GM23338 (cell line): ENCODE data around the gene TNFRSF1A. TPM values are rescaled to one million over a fixed set of nuclear protein-coding genes. Genes with fewer than 3 reads are reported as not detected.

Experiments used
- ATAC-seq: fragments of 200-7000 bp; cut with Tn5 transposase; 3 replicates; pipeline ENCODE4 v1.9.1; 2020
- DNase-seq: peaks from one replicate; pipeline ENCODE4 v3.0.0-alpha.2; 2015; ENCODE audit warnings: low spot score
- H2AFZ ChIP-seq: fragments of 200-600 bp; sonication (generic); 2 replicates; pipeline ENCODE4 v1.8.0; 2016; ENCODE audit warnings: antibody characterized with exemption, mild to moderate bottlenecking, moderate library complexity
- H3F3A ChIP-seq: fragments of 200-600 bp; sonication (generic); replicated peaks from 2 replicates; pipeline ENCODE4 v1.8.0; 2017; ENCODE audit warnings: antibody characterized with exemption, mixed run types, low read depth
- H3K27ac ChIP-seq: fragments of 200-600 bp; sonication (generic); 2 replicates; pipeline ENCODE4 v1.6.1; 2016; ENCODE audit warnings: low read depth
- H3K27me3 ChIP-seq: fragments of 200-600 bp; sonication (generic); 2 replicates; pipeline ENCODE4 v1.8.0; 2016; ENCODE audit warnings: mild to moderate bottlenecking, mixed run types, moderate library complexity; ENCODE audit not compliant: insufficient read depth
- H3K36me3 ChIP-seq: fragments of 200-600 bp; sonication (generic); 2 replicates; pipeline ENCODE4 v1.8.0; 2016; ENCODE audit warnings: mild to moderate bottlenecking; ENCODE audit not compliant: insufficient read depth
- H3K4me1 ChIP-seq: fragments of 200-600 bp; sonication (generic); 2 replicates; pipeline ENCODE4 v1.8.0; 2016; ENCODE audit warnings: mild to moderate bottlenecking, moderate library complexity; ENCODE audit not compliant: insufficient read depth
- H3K4me2 ChIP-seq: fragments of 200-600 bp; sonication (generic); 2 replicates; pipeline ENCODE4 v1.7.1; 2017; ENCODE audit warnings: mixed run types
- H3K4me3 ChIP-seq: fragments of 200-600 bp; sonication (generic); 2 replicates; pipeline ENCODE4 v1.6.1; 2016; ENCODE audit warnings: mixed run types
- H3K79me2 ChIP-seq: fragments of 200-600 bp; sonication (generic); replicated peaks from 2 replicates; pipeline ENCODE4 v1.8.0; 2017; ENCODE audit warnings: mild to moderate bottlenecking; ENCODE audit not compliant: insufficient read depth
- H3K9me2 ChIP-seq: fragments of 200-600 bp; sonication (generic); 2 replicates; pipeline ENCODE4 v1.8.0; 2017; ENCODE audit not compliant: insufficient read depth
- H4K20me1 ChIP-seq: fragments of 200-600 bp; sonication (generic); replicated peaks from 2 replicates; pipeline ENCODE4 v1.8.0; 2017; ENCODE audit warnings: mild to moderate bottlenecking; ENCODE audit not compliant: insufficient read depth
- H3K27ac Mint-ChIP-seq: 2 replicates; pipeline ENCODE4 v1.8.0; 2020; ENCODE audit warnings: inconsistent platforms, mild to moderate bottlenecking, moderate library complexity, mixed read lengths
- H3K27me3 Mint-ChIP-seq: 3 replicates; pipeline ENCODE4 v1.8.0; 2022; ENCODE audit warnings: low read depth, mild to moderate bottlenecking, moderate library complexity, mixed read lengths, inconsistent platforms; ENCODE audit not compliant: insufficient read depth, poor library complexity
- H3K36me3 Mint-ChIP-seq: 3 replicates; pipeline ENCODE4 v1.8.0; 2021; ENCODE audit warnings: low read depth, mild to moderate bottlenecking, inconsistent platforms, moderate library complexity, mixed read lengths
- H3K4me1 Mint-ChIP-seq: 3 replicates; pipeline ENCODE4 v1.8.0; 2020; ENCODE audit warnings: mild to moderate bottlenecking, inconsistent platforms, mixed read lengths
- H3K4me3 Mint-ChIP-seq: 3 replicates; pipeline ENCODE4 v1.8.0; 2021; ENCODE audit warnings: moderate library complexity, mild to moderate bottlenecking, inconsistent platforms, mixed read lengths
- H3K9me3 Mint-ChIP-seq: 3 replicates; pipeline ENCODE4 v1.8.0; 2020; ENCODE audit warnings: moderate library complexity, mild to moderate bottlenecking, inconsistent platforms, mixed read lengths
- CREB1 ChIP-seq: fragments of 250-450 bp; sonication (Bioruptor Pico); IDR thresholded peaks from 2 replicates; pipeline ENCODE4 v1.5.0; 2020; ENCODE audit warnings: low read depth, mild to moderate bottlenecking, moderate library complexity
- EZH2 ChIP-seq: fragments of 200-600 bp; sonication (generic); IDR thresholded peaks from one replicate; pipeline ENCODE4 v1.8.0; 2017; ENCODE audit warnings: antibody characterized with exemption, mild to moderate bottlenecking, low read depth; ENCODE audit not compliant: unreplicated experiment
- EZH2phosphoT487 ChIP-seq: fragments of 200-600 bp; sonication (generic); IDR thresholded peaks from one replicate; pipeline ENCODE4 v1.8.1; 2018; ENCODE audit warnings: antibody characterized with exemption; ENCODE audit not compliant: unreplicated experiment
- JUNB ChIP-seq: IDR thresholded peaks from one replicate; pipeline ENCODE4 v1.6.1; 2016; ENCODE audit warnings: antibody characterized with exemption; ENCODE audit not compliant: unreplicated experiment
- NANOG ChIP-seq: IDR thresholded peaks from 2 replicates; pipeline ENCODE4 v1.6.1; 2016; ENCODE audit warnings: antibody characterized with exemption, borderline replicate concordance
- POLR2AphosphoS5 ChIP-seq: IDR thresholded peaks from 2 replicates; pipeline ENCODE4 v1.6.1; 2016; ENCODE audit warnings: antibody characterized with exemption, low read depth
- STAT1 ChIP-seq: IDR thresholded peaks from one replicate; pipeline ENCODE4 v1.6.1; 2016; ENCODE audit warnings: antibody characterized with exemption; ENCODE audit not compliant: unreplicated experiment
- ZNF114 ChIP-seq: fragments of 250-450 bp; sonication (Bioruptor Pico); IDR thresholded peaks from 2 replicates; pipeline ENCODE4 v1.5.0; 2020; ENCODE audit warnings: mild to moderate bottlenecking, moderate library complexity
- ZNF331 ChIP-seq: fragments of 250-450 bp; sonication (Bioruptor Pico); IDR thresholded peaks from 2 replicates; pipeline ENCODE4 v1.5.0; 2020; ENCODE audit warnings: low read depth, mild to moderate bottlenecking, moderate library complexity
- polyA plus RNA-seq: library from polyadenylated mRNA; unstranded; fragments of >200 nt; fragmentation: Nextera tagmentation; extraction: Ambion mirVana; gene quantifications from 2 replicates; pipeline ENCODE4 v1.2.1, GENCODE V29; 2016
- total RNA-seq: library from RNA; depleted of rRNA; stranded (reverse); fragments of >200 nt; shearing (Covaris generic); gene quantifications from 2 replicates; pipeline ENCODE4 v1.2.3, GENCODE V29; 2014
- TF ChIP-seq, protein P1 (sequence below), 2 experiments: fragments of 200-600 bp in 1 of 2; sonication (generic) in 1 of 2; conservative IDR thresholded peaks; 2 replicates each; pipeline versions ENCODE4 v1.5.1 to v1.6.1; 2016 to 2017; ENCODE audit warnings: antibody characterized with exemption in 2 of 2, low read depth in 2 of 2, mild to moderate bottlenecking in 2 of 2, moderate library complexity in 1 of 2
- TF ChIP-seq, protein P2 (sequence below): IDR thresholded peaks from one replicate; pipeline ENCODE4 v1.6.1; 2018; ENCODE audit warnings: antibody characterized with exemption; ENCODE audit not compliant: unreplicated experiment
- TF ChIP-seq, protein P3 (sequence below): IDR thresholded peaks from 2 replicates; pipeline ENCODE4 v1.6.1; 2016; ENCODE audit warnings: antibody characterized with exemption

TNFRSF1A gene
- total and polyA plus RNA-seq, 2 experiments from 2014 or later: 24.3 to 43.4 TPM

DNA sequence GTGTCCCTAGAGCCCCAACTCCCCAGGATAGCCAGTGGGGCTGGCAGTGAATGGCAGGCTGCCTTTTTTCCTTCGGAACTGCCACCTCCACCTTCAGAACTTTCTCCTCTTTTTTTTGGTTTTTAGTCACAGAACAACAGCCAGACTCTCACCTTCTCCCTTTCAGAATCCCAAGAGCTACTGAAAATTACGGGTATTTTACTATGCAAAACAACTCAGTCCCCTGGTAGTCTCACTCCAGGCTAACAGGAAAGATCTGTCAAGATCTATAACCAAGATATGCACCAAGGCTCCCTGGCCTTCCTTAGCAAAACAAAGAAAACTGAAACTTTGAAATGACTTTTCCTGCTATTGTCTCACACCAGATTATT lies 18.9 kb downstream of the TNFRSF1A start:
- Mint-ChIP-seq H3K36me3 (peaks cover 37% of the 10 kb centered on the region), H3K27ac (peak overlapping the region; percentile 94)
- H3K27ac ChIP-seq: peak overlapping the region; percentile 88

More for the DNA sequence above, 18.9 kb downstream of the TNFRSF1A start:
- Histone ChIP-seq H3K9me2 (no peaks in the 10 kb centered on the region), H3K4me1 (peaks cover 39% of the 10 kb centered on the region), H3K36me3 (peaks cover 12% of the 10 kb centered on the region; the same call in 1 of the 2 replicates), H4K20me1 (no peaks in the 10 kb centered on the region), H2AFZ (no peak overlapping the region), H3F3A (peaks cover 33% of the 10 kb centered on the region), H3K27me3 (no peaks in the 10 kb centered on the region), H3K79me2 (no peaks in the 10 kb centered on the region; the same call in 1 of the 2 replicates), H3K4me2 (peak overlapping the region; percentile 68), H3K4me3 (peak overlapping the region; percentile 22; the same call in 1 of the 2 replicates)
- H3K9me3 Mint-ChIP-seq: no peaks in the 10 kb centered on the region; the same call in 2 of the 3 replicates
- no peak for TF ChIP-seq ZNF114 (CRISPR knock-in tag)
- TF ChIP-seq CREB1: no peak
- no peak for TF ChIP-seq STAT1
- TF ChIP-seq NANOG: no peak
- TF ChIP-seq, protein P1, sequence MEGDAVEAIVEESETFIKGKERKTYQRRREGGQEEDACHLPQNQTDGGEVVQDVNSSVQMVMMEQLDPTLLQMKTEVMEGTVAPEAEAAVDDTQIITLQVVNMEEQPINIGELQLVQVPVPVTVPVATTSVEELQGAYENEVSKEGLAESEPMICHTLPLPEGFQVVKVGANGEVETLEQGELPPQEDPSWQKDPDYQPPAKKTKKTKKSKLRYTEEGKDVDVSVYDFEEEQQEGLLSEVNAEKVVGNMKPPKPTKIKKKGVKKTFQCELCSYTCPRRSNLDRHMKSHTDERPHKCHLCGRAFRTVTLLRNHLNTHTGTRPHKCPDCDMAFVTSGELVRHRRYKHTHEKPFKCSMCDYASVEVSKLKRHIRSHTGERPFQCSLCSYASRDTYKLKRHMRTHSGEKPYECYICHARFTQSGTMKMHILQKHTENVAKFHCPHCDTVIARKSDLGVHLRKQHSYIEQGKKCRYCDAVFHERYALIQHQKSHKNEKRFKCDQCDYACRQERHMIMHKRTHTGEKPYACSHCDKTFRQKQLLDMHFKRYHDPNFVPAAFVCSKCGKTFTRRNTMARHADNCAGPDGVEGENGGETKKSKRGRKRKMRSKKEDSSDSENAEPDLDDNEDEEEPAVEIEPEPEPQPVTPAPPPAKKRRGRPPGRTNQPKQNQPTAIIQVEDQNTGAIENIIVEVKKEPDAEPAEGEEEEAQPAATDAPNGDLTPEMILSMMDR (conservative IDR thresholded peaks at IDR 0.05; ENCODE audit: low read depth in 2 of 2): no peak
- TF ChIP-seq, protein P2, sequence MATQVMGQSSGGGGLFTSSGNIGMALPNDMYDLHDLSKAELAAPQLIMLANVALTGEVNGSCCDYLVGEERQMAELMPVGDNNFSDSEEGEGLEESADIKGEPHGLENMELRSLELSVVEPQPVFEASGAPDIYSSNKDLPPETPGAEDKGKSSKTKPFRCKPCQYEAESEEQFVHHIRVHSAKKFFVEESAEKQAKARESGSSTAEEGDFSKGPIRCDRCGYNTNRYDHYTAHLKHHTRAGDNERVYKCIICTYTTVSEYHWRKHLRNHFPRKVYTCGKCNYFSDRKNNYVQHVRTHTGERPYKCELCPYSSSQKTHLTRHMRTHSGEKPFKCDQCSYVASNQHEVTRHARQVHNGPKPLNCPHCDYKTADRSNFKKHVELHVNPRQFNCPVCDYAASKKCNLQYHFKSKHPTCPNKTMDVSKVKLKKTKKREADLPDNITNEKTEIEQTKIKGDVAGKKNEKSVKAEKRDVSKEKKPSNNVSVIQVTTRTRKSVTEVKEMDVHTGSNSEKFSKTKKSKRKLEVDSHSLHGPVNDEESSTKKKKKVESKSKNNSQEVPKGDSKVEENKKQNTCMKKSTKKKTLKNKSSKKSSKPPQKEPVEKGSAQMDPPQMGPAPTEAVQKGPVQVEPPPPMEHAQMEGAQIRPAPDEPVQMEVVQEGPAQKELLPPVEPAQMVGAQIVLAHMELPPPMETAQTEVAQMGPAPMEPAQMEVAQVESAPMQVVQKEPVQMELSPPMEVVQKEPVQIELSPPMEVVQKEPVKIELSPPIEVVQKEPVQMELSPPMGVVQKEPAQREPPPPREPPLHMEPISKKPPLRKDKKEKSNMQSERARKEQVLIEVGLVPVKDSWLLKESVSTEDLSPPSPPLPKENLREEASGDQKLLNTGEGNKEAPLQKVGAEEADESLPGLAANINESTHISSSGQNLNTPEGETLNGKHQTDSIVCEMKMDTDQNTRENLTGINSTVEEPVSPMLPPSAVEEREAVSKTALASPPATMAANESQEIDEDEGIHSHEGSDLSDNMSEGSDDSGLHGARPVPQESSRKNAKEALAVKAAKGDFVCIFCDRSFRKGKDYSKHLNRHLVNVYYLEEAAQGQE: no peak
- TF ChIP-seq POLR2AphosphoS5: no peak
- TF ChIP-seq ZNF331 (CRISPR knock-in tag): no peak
- TF ChIP-seq, protein P3, sequence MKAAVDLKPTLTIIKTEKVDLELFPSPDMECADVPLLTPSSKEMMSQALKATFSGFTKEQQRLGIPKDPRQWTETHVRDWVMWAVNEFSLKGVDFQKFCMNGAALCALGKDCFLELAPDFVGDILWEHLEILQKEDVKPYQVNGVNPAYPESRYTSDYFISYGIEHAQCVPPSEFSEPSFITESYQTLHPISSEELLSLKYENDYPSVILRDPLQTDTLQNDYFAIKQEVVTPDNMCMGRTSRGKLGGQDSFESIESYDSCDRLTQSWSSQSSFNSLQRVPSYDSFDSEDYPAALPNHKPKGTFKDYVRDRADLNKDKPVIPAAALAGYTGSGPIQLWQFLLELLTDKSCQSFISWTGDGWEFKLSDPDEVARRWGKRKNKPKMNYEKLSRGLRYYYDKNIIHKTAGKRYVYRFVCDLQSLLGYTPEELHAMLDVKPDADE: no peak
- TF ChIP-seq EZH2phosphoT487: no peak
- no peak for TF ChIP-seq JUNB
- TF ChIP-seq EZH2: no peak
- H3K4me3 Mint-ChIP-seq: peak overlapping the region; percentile 49
- DNase-seq (no peak), ATAC-seq (peak; percentile 16)
- H3K4me1 Mint-ChIP-seq: peaks cover 63% of the 10 kb centered on the region
- H3K27me3 Mint-ChIP-seq: peaks cover 38% of the 10 kb centered on the region
